Neural cell (in vitro differentiated cells): Measurements from ENCODE around the gene DGKI.

Experiments used
- TF ChIP-seq, protein P1 (sequence below): fragments of 450-650 bp; IDR thresholded peaks from 2 replicates; pipeline ENCODE4 v1.5.1; 2014; ENCODE audit warnings: antibody characterized with exemption, mild to moderate bottlenecking, moderate library complexity; ENCODE audit not compliant: poor library complexity, severe bottlenecking
- TF ChIP-seq, protein P2 (sequence below): IDR thresholded peaks from 2 replicates; pipeline ENCODE4 v1.6.1; 2012; ENCODE audit warnings: borderline replicate concordance

GRCh38 chr7:137870684-137871083 is 23.9 kb upstream of the DGKI start:
- TF ChIP-seq, protein P1, sequence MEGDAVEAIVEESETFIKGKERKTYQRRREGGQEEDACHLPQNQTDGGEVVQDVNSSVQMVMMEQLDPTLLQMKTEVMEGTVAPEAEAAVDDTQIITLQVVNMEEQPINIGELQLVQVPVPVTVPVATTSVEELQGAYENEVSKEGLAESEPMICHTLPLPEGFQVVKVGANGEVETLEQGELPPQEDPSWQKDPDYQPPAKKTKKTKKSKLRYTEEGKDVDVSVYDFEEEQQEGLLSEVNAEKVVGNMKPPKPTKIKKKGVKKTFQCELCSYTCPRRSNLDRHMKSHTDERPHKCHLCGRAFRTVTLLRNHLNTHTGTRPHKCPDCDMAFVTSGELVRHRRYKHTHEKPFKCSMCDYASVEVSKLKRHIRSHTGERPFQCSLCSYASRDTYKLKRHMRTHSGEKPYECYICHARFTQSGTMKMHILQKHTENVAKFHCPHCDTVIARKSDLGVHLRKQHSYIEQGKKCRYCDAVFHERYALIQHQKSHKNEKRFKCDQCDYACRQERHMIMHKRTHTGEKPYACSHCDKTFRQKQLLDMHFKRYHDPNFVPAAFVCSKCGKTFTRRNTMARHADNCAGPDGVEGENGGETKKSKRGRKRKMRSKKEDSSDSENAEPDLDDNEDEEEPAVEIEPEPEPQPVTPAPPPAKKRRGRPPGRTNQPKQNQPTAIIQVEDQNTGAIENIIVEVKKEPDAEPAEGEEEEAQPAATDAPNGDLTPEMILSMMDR = no peak
- TF ChIP-seq, protein P2, sequence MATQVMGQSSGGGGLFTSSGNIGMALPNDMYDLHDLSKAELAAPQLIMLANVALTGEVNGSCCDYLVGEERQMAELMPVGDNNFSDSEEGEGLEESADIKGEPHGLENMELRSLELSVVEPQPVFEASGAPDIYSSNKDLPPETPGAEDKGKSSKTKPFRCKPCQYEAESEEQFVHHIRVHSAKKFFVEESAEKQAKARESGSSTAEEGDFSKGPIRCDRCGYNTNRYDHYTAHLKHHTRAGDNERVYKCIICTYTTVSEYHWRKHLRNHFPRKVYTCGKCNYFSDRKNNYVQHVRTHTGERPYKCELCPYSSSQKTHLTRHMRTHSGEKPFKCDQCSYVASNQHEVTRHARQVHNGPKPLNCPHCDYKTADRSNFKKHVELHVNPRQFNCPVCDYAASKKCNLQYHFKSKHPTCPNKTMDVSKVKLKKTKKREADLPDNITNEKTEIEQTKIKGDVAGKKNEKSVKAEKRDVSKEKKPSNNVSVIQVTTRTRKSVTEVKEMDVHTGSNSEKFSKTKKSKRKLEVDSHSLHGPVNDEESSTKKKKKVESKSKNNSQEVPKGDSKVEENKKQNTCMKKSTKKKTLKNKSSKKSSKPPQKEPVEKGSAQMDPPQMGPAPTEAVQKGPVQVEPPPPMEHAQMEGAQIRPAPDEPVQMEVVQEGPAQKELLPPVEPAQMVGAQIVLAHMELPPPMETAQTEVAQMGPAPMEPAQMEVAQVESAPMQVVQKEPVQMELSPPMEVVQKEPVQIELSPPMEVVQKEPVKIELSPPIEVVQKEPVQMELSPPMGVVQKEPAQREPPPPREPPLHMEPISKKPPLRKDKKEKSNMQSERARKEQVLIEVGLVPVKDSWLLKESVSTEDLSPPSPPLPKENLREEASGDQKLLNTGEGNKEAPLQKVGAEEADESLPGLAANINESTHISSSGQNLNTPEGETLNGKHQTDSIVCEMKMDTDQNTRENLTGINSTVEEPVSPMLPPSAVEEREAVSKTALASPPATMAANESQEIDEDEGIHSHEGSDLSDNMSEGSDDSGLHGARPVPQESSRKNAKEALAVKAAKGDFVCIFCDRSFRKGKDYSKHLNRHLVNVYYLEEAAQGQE = no peak
